ENCODE measurements around the gene SFXN2. TPM values are rescaled to one million over a fixed set of nuclear protein-coding genes. Genes with fewer than 3 reads are reported as not detected.

Gene SFXN2
- total RNA-seq, 2 donors from 2014 or later = 30.5 to 32.9 TPM

GRCh38 chr10:102710609-102711008, 3.8 kb upstream of the SFXN2 start:
- Mint-ChIP-seq H3K4me1 (peaks cover 16% of the 10 kb centered on the region), H3K36me3 (ENCODE audit: low read depth) (no peaks in the 10 kb centered on the region), H3K9me3 (no peaks in the 10 kb centered on the region), H3K27ac (no peak overlapping the region), H3K27me3 (ENCODE audit: insufficient read depth) (no peaks in the 10 kb centered on the region), H3K4me3 (no peak overlapping the region)
- Histone ChIP-seq H3K4me3 (ENCODE audit: low read length) (peak overlapping the region; percentile 32), H3K27me3 (ENCODE audit: control insufficient read depth, insufficient read depth, low read length, poor library complexity, severe bottlenecking) (no peaks in the 10 kb centered on the region), H3K4me1 (ENCODE audit: control insufficient read depth, insufficient read depth, low read length) (peaks cover 5% of the 10 kb centered on the region), H3K27ac (ENCODE audit: low read depth, low read length) (no peak overlapping the region), H3K9me3 (ENCODE audit: control insufficient read depth, low read length) (no peaks in the 10 kb centered on the region), H3K9ac (ENCODE audit: extremely low read depth, low read length, poor library complexity, severe bottlenecking) (no peak overlapping the region), H3K36me3 (ENCODE audit: control insufficient read depth, insufficient read depth, low read length) (no peaks in the 10 kb centered on the region)
- WGBS, 2 experiments (ENCODE audit: insufficient coverage in 1 of 2, insufficient read length in 1 of 2) = 60 to 86% methylated on average over 1 to 2 of the region's 4 CpGs
- no peak for DNase-seq
- TF ChIP-seq CTCF (conservative IDR thresholded peaks at IDR 0.05) = no peak

- no peaks in the 10 kb centered on the region for H3K9me3 Mint-ChIP-seq
- DNase-seq = no peak
- no peaks in the 10 kb centered on the region for H3K27me3 Mint-ChIP-seq (ENCODE audit: insufficient read depth)
- no peak overlapping the region for H3K27ac Mint-ChIP-seq
- peaks cover 3% of the 10 kb centered on the region for H3K36me3 Mint-ChIP-seq (ENCODE audit: low read depth)
- WGBS, 2 experiments (ENCODE audit: insufficient coverage in 1 of 2, insufficient read length in 1 of 2) = 98 to 100% methylated on average over 3 to 4 of the region's 4 CpGs
- peaks cover 26% of the 10 kb centered on the region for H3K4me1 Mint-ChIP-seq
- Histone ChIP-seq H3K27me3 (ENCODE audit: control insufficient read depth, insufficient read depth, low read length, poor library complexity, severe bottlenecking) (no peaks in the 10 kb centered on the region), H3K4me1 (ENCODE audit: control insufficient read depth, insufficient read depth, low read length) (peaks cover 5% of the 10 kb centered on the region), H3K27ac (ENCODE audit: low read depth, low read length) (no peak overlapping the region), H3K9ac (ENCODE audit: extremely low read depth, low read length, poor library complexity, severe bottlenecking) (no peak overlapping the region), H3K9me3 (ENCODE audit: control insufficient read depth, low read length) (no peaks in the 10 kb centered on the region), H3K36me3 (ENCODE audit: control insufficient read depth, insufficient read depth, low read length) (peaks cover 3% of the 10 kb centered on the region), H3K4me3 (ENCODE audit: low read length) (no peak overlapping the region)
- no peak overlapping the region for H3K4me3 Mint-ChIP-seq
- no peak for TF ChIP-seq CTCF (conservative IDR thresholded peaks at IDR 0.05)
Observed at GRCh38 chr10:102712089-102712488, 2.3 kb upstream of the SFXN2 start.

GRCh38 chr10:102712843-102713538, 1.4 kb upstream of the SFXN2 start:
- TF ChIP-seq CTCF (conservative IDR thresholded peaks at IDR 0.05) = no peak
- peak overlapping the region; percentile 83 for H3K27ac Mint-ChIP-seq
- Histone ChIP-seq H3K27ac (ENCODE audit: low read depth, low read length) (peak overlapping the region; percentile 90), H3K27me3 (ENCODE audit: control insufficient read depth, insufficient read depth, low read length, poor library complexity, severe bottlenecking) (no peaks in the 10 kb centered on the region), H3K4me1 (ENCODE audit: control insufficient read depth, insufficient read depth, low read length) (peaks cover 8% of the 10 kb centered on the region), H3K4me3 (ENCODE audit: low read length) (peak overlapping the region; percentile 99), H3K9me3 (ENCODE audit: control insufficient read depth, low read length) (no peaks in the 10 kb centered on the region), H3K9ac (ENCODE audit: extremely low read depth, low read length, poor library complexity, severe bottlenecking) (peak overlapping the region; percentile 88), H3K36me3 (ENCODE audit: control insufficient read depth, insufficient read depth, low read length) (peaks cover 3% of the 10 kb centered on the region)
- H3K9me3 Mint-ChIP-seq = no peaks in the 10 kb centered on the region
- peak overlapping the region; percentile 93 for H3K4me3 Mint-ChIP-seq
- H3K36me3 Mint-ChIP-seq (ENCODE audit: low read depth) = peaks cover 3% of the 10 kb centered on the region
- no peaks in the 10 kb centered on the region for H3K27me3 Mint-ChIP-seq (ENCODE audit: insufficient read depth)
- no peak for DNase-seq
- 17 to 43% methylated on average over 3 to 8 of the region's 8 CpGs for WGBS, 2 experiments (ENCODE audit: insufficient coverage in 1 of 2, insufficient read length in 1 of 2)
- peaks cover 35% of the 10 kb centered on the region for H3K4me1 Mint-ChIP-seq

Data from endodermal cell (in vitro differentiated cells).